ENCODE data around the gene ITPR1. TPM values are rescaled to one million over a fixed set of nuclear protein-coding genes. Genes with fewer than 3 reads are reported as not detected.

The ITPR1 gene
- total RNA-seq, 2 donors from 2014 or later: 7.0 to 18.2 TPM

- H3K9me3 ChIP-seq: no peaks in the 10 kb centered on the region
- intact Hi-C loops (cut with DNase I): no loop called here
- H3K4me3 ChIP-seq: no peak overlapping the region
- H3K27ac ChIP-seq: no peak overlapping the region
- H3K27me3 ChIP-seq: no peaks in the 10 kb centered on the region
- TF ChIP-seq, protein P1, sequence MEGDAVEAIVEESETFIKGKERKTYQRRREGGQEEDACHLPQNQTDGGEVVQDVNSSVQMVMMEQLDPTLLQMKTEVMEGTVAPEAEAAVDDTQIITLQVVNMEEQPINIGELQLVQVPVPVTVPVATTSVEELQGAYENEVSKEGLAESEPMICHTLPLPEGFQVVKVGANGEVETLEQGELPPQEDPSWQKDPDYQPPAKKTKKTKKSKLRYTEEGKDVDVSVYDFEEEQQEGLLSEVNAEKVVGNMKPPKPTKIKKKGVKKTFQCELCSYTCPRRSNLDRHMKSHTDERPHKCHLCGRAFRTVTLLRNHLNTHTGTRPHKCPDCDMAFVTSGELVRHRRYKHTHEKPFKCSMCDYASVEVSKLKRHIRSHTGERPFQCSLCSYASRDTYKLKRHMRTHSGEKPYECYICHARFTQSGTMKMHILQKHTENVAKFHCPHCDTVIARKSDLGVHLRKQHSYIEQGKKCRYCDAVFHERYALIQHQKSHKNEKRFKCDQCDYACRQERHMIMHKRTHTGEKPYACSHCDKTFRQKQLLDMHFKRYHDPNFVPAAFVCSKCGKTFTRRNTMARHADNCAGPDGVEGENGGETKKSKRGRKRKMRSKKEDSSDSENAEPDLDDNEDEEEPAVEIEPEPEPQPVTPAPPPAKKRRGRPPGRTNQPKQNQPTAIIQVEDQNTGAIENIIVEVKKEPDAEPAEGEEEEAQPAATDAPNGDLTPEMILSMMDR (IDR thresholded peaks at IDR 0.05): no peak
- no peak for DNase-seq
- H3K4me1 ChIP-seq: no peaks in the 10 kb centered on the region
- no peaks in the 10 kb centered on the region for H3K36me3 ChIP-seq
- no peak overlapping the region for H3K9ac ChIP-seq (ENCODE audit: low read depth in 2 of 2, low read length in 2 of 2)
Measured at GRCh38 chr3:4850211-4850927, 357.2 kb downstream of the ITPR1 start.

- no peaks in the 10 kb centered on the region for H3K27me3 ChIP-seq
- no peaks in the 10 kb centered on the region for H3K4me1 ChIP-seq
- H3K4me3 ChIP-seq: no peak overlapping the region
- intact Hi-C loops (cut with DNase I): no loop called here
- TF ChIP-seq, protein P1 (IDR thresholded peaks at IDR 0.05): no peak
- H3K9ac ChIP-seq (ENCODE audit: low read depth in 2 of 2, low read length in 2 of 2): no peak overlapping the region
- no peaks in the 10 kb centered on the region for H3K36me3 ChIP-seq
- H3K27ac ChIP-seq: no peak overlapping the region
- DNase-seq: no peak
- no peaks in the 10 kb centered on the region for H3K9me3 ChIP-seq
Measured at GRCh38 chr3:4850928-4851265, 357.7 kb downstream of the ITPR1 start.

DNA sequence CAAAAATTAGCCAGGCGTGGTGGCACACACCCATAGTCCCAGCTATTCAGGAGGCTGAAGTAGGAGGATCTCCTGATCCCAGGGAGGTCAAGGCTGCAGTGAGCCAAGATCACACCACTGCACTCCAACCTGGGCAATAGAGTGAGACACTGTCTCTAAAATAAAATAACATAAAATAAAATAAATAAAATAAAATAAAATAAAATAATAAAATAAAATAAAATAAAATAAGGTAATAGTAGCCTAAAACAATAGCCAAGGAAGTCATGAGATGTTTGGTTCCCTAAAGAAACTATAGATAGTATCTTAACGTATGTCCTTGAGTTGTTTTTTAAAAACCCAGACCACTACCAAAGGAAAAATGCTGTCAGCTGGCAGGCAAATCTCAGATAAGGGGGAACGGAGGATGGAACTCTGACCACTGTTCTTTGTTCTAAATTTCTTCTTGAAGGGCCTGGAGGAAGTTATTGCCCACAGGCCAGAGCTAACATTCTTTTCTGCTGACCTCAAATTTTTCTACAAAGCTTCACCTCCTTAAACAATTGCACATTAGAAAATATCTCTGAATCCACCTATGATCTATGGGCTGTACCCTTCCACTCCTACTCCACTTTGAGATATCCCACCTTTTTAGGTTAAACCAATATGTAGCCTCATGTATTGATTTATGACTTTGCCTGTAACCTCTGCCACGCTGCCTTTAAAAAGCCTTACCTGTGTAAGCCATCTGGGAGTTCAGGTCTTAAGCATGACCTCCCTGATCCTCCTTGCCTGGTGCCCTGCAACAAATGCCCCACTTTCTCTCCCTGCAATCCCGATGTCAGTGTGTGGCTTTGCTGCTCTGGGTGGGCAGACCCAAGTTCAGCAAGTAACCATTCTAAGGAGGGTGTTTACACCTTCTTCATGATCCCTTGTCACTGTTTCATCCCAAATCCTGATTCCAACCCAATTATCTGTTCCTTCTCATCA lies 359.9 kb downstream of the ITPR1 start:
- no peak overlapping the region for H3K27ac ChIP-seq

DNA sequence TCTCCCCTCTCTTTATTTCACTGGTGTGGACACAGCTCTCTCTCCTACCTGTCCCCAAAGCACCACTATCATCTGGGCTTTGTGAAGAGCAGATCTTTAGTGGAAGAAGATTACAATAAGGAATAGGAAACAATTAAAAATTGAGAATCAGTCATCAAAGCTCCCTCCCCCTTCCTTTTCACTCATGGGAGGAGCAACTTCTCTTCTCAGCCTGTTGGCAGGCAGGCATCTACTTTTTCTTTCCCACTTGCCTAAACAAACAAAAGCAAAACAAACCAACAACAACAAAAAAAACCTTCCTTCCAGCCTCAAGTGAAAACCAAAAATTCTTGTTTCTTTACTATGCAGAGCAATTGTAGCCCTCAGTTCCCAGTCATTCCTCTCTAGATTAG lies 360.6 kb downstream of the ITPR1 start:
- intact Hi-C loops (cut with DNase I): no loop called here
- no peak overlapping the region for H3K4me3 ChIP-seq
- TF ChIP-seq, protein P1 (IDR thresholded peaks at IDR 0.05): no peak
- DNase-seq: no peak
- H3K27me3 ChIP-seq: no peaks in the 10 kb centered on the region
- no peaks in the 10 kb centered on the region for H3K4me1 ChIP-seq
- no peaks in the 10 kb centered on the region for H3K9me3 ChIP-seq
- no peak overlapping the region for H3K27ac ChIP-seq
- no peaks in the 10 kb centered on the region for H3K36me3 ChIP-seq
- H3K9ac ChIP-seq (ENCODE audit: low read depth in 2 of 2, low read length in 2 of 2): no peak overlapping the region

More for the DNA sequence above, 359.9 kb downstream of the ITPR1 start:
- TF ChIP-seq, protein P1 (IDR thresholded peaks at IDR 0.05): no peak
- H3K9me3 ChIP-seq: no peaks in the 10 kb centered on the region
- no peaks in the 10 kb centered on the region for H3K36me3 ChIP-seq
- intact Hi-C loops (cut with DNase I): no loop called here
- no peaks in the 10 kb centered on the region for H3K27me3 ChIP-seq
- H3K4me3 ChIP-seq: no peak overlapping the region
- DNase-seq: no peak
- no peak overlapping the region for H3K9ac ChIP-seq (ENCODE audit: low read depth in 2 of 2, low read length in 2 of 2)
- no peaks in the 10 kb centered on the region for H3K4me1 ChIP-seq

GRCh38 chr3:4855676-4856075 lies 362.5 kb downstream of the ITPR1 start:
- no peak overlapping the region for H3K9ac ChIP-seq (ENCODE audit: low read depth in 2 of 2, low read length in 2 of 2)
- H3K4me1 ChIP-seq: no peaks in the 10 kb centered on the region
- no peaks in the 10 kb centered on the region for H3K9me3 ChIP-seq
- no peak overlapping the region for H3K4me3 ChIP-seq
- DNase-seq: no peak
- TF ChIP-seq, protein P1 (IDR thresholded peaks at IDR 0.05): no peak
- no peak overlapping the region for H3K27ac ChIP-seq
- no peaks in the 10 kb centered on the region for H3K36me3 ChIP-seq
- intact Hi-C loops (cut with DNase I): no loop called here
- no peaks in the 10 kb centered on the region for H3K27me3 ChIP-seq
